Spleen (tissue), 7 donors: Measurements from ENCODE around the gene PPP1R15B.

ENCODE experiments used
- POLR2AphosphoS5 ChIP-seq, 3 donors: sonication (generic); formaldehyde crosslinking; IDR thresholded peaks; one replicate each; pipeline ENCODE4 v1.5.1; 2017; ENCODE audit warnings: antibody characterized with exemption in 3 of 3
- TF ChIP-seq, protein P1 (sequence below), 11 experiments: fragments of 200-600 bp in 7 of 11; fragments of 450-650 bp in 4 of 11; sonication (generic) in 4 of 11; IDR thresholded peaks in 8 of 11; conservative IDR thresholded peaks in 3 of 11; 1 replicate in 7 of 11; 2 replicates in 4 of 11; pipeline versions ENCODE4 v1.4.0 to v1.8.0; 2016 to 2021; ENCODE audit warnings: antibody characterized with exemption in 11 of 11, inconsistent platforms in 4 of 11, mild to moderate bottlenecking in 1 of 11
- donor health status: DM: no; HTN: no; CAD: no; lungs with moderate emphysema.
- donor health status: DM: no; HTN: no; CAD: no.
- donor health status: DM: no; HTN: no; CAD: no.

DNA sequence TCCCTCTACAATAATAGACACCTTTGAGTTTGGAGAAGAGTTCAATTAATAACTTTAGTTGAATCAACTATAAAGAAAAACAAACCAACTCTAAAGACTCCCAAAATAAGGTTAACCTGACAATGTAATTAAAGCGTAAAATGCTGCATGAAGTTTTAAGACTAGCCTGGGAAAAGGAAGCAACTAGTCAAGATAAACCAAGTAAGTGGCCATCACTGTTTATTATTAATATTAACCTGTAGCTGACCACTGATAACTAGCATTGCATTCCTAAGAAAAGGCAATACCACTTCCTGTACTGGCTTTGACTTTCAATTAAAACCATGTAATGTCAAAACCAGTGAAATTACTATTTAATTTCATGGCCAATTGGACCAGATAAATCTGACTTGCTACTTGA, 3.0 kb downstream of the PPP1R15B start:
- no peak for TF ChIP-seq POLR2AphosphoS5 (IDR thresholded peaks at IDR 0.05)
- TF ChIP-seq, protein P1, sequence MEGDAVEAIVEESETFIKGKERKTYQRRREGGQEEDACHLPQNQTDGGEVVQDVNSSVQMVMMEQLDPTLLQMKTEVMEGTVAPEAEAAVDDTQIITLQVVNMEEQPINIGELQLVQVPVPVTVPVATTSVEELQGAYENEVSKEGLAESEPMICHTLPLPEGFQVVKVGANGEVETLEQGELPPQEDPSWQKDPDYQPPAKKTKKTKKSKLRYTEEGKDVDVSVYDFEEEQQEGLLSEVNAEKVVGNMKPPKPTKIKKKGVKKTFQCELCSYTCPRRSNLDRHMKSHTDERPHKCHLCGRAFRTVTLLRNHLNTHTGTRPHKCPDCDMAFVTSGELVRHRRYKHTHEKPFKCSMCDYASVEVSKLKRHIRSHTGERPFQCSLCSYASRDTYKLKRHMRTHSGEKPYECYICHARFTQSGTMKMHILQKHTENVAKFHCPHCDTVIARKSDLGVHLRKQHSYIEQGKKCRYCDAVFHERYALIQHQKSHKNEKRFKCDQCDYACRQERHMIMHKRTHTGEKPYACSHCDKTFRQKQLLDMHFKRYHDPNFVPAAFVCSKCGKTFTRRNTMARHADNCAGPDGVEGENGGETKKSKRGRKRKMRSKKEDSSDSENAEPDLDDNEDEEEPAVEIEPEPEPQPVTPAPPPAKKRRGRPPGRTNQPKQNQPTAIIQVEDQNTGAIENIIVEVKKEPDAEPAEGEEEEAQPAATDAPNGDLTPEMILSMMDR (IDR thresholded peaks at IDR 0.05 in 8 of 11, conservative IDR thresholded peaks at IDR 0.05 in 3 of 11), result no peak
